Medulla oblongata (tissue), 1 donor: Measurements from ENCODE around the gene RPTOR.
A peak's percentile ranks its signal among the peaks of the same experiment; 100 is the strongest.
"Not testable (repeated sequence)": the region's sequence is repeated elsewhere in the genome, so short reads cannot be mapped to it uniquely, and the experiment has no call there.

Source experiments
- DNase-seq: peaks from one replicate; pipeline ENCODE4 v3.0.0-alpha.2; 2015; ENCODE audit errors: extremely low spot score

The RPTOR gene

DNA sequence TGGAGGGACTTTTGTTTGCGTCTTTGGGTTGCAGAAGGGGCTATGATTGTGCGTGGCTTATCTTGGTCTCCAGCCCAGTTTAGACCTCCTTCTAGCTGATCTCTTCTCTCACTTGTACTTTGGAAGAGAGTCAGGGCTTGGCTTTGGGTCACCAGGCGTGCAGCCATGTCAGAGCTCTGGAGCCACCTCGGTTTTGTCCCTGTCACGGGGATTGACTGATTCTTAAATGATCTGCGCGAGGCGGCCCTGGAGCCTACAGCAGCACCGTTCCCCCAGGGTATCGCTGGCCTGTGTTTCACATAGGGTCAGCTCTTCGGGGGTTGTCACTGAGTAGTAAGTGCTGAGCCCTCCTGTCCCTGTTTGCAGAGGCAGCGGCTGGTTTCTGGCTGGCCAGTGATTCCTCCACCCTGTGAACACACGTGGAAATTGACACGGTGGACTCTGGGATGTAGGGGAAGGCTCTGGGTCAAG, 237.2 kb downstream of the RPTOR start:
- peak; percentile 25 for DNase-seq

GRCh38 chr17:80782536-80783427, 238.1 kb downstream of the RPTOR start:
- no peak for DNase-seq

GRCh38 chr17:80783486-80783885, 238.8 kb downstream of the RPTOR start:
- no peak for DNase-seq

DNA sequence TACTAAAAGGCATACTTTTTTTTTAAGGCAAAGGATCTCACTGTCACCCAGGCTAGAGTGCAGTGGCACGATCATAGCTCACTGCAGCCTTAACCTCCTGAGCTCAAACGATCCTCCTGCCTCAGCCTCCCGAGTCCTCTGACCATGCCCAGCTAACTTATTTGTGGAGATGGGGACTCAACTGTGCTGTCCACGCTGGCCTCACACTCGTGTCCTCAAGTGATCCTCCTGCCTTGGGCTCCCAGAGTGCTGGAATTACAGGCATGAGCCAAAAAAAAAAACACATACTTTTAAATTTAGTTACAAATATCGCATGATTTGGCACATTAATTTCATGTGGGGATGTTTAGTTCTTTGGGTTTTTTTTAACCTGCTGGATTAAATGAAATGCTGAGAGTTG, 239.3 kb downstream of the RPTOR start:
- no peak for DNase-seq

- peak; percentile 37 for DNase-seq
Observed at GRCh38 chr17:80785477-80786178, 241.0 kb downstream of the RPTOR start.

- peak; percentile 48 for DNase-seq
Observed at GRCh38 chr17:80786470-80786869, 241.8 kb downstream of the RPTOR start.

GRCh38 chr17:80786887-80787286, 242.2 kb downstream of the RPTOR start:
- no peak for DNase-seq

DNA sequence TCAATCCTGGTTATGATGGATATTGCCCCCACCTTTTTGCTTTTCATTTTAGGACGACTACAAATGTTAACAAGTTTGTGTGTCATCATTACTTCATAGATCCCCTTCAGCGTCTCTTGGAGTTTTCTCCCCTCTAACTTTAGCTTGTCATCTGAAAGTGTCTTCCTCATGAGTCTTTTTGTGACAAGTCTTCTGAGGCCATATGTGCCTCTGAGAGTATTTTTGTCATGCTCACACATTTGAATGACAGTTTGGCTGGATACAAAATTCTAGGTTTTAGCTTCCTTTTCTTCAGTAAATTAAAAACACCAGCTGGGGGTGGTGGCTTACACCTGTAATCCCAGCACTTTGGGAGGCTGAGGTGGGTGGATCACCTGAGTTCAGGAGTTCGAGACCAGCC, 243.2 kb downstream of the RPTOR start:
- DNase-seq = no peak

- no peak for DNase-seq
Observed at GRCh38 chr17:80789356-80789902, 244.8 kb downstream of the RPTOR start.

DNA sequence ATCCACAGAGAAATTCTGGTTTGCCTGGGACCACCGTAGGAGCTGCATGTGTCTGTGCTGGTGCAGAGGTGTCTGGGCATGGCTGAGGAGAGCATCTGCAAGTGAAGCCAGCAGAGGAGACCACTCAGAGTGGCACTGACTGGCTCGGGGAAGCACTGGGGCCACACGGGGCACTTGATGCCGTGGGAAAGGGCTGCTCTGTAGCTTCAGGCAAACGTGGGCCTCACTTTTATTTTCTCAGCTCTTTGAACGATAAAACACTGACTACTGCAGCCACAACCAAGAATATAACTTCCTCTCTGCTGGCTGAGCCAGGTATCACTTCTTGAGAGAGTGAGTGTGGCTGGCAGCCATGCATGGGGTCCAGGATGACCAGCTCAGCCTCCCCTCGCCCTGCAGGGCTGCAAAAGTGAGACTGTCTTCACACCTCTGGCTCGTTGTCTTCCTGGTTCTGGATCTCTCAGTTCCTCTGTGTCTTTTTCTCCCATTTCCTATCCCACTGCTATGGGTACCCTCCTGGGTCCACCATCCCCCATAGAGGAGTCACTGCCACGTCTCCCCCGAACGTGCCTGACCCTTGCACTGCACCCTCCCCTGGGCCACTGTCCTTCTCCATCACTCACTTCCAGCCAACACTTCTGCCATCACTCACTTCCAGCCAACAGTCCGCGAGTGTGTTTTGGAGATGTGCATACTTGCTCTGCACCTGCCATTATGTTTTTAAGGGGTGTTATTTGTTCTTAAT, 245.6 kb downstream of the RPTOR start:
- no peak for DNase-seq

- no peak for DNase-seq
Observed at GRCh38 chr17:80790981-80791742, 246.5 kb downstream of the RPTOR start.

DNA sequence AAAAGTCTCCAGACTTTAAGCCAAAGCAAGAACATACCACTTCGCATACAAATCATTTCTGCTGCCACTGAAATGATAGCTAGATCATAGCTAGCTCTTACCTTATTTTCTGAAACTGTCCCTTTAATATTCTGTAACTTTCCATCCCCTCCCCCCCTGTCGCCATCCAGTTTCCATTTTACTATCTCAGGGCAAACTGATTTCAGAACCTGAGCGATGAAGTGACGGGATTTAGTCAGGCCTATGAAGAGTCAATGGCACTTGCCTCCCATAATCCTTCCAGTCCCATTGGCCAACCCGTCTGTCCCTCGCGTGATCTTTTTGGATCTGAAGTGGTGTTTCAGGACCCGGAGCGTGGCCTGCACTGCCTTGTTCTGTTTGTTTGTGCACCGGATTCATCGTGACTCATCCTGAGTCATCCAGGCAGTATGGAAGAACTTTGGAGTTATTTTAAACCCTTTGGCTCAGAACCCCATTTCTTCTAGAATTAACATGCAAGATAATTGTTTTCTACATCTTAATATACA, 247.2 kb downstream of the RPTOR start:
- peak; percentile 59 for DNase-seq

GRCh38 chr17:80792373-80792781, 247.7 kb downstream of the RPTOR start:
- DNase-seq = no peak

DNA sequence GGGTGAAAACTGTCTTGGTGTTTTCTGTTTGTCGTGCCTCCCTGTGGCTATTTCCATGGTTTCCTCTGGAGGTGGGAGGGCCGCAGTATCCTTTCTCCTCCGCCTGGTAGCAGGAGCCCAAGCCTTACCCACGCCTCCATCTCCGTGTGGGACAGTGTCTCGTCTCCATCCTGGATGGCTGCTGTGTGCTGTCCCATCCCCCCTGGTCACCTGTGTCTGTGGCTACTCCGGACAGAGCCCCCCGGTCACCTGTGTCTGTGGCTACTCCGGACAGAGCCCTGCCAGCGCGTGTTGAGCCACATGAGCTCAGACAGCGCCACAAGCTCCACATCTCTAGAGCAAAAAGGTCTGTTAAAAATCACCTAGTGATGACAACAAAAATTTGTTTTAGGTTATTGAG, 248.8 kb downstream of the RPTOR start:
- DNase-seq = no peak

DNA sequence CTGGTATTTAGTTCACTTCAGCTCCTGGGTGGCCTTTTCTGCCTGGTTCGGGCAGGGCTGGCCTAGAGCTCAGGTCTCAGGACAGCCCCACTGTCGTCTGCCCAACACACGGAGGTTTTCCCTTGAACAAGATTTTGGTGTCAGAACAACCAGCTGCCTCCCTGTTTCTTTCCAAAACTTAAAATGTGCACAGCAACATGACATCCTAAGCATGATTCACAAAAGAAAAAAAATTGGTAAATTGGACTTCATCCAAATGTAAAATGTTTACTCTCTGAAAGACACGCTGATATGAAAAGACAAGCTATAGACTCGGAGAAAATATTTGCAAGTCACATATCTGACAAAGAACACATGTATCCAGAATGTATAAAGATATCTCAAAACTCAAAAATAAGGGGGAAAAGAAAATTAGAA, 249.2 kb downstream of the RPTOR start:
- DNase-seq = no peak

- no peak for DNase-seq
Observed at GRCh38 chr17:80794281-80795089, 249.8 kb downstream of the RPTOR start.

GRCh38 chr17:80795090-80795580, 250.5 kb downstream of the RPTOR start:
- no peak for DNase-seq

GRCh38 chr17:80795754-80796153, 251.1 kb downstream of the RPTOR start:
- peak; percentile 76 for DNase-seq

GRCh38 chr17:80796430-80796861, 251.8 kb downstream of the RPTOR start:
- no peak for DNase-seq

DNA sequence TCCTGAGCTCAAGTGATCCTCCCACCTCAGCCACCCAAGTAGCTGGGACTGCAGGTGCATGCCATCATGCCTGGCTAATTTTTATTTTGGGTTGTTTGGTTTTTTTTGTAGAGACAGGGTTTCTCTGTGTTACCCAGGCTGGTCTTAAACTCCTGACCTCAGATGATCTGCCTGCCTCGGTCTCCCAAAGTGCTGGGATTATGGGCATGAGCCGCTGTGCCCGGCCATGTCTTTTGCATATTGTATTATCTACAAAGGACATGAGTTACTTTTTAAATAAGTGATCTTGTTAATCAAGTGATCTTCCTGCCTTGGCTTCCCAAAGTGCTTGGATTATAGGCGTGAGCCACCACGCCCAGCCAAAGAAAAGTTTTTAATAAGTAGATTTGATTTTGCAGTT, 252.6 kb downstream of the RPTOR start:
- DNase-seq = not testable (repeated sequence)
